Activated B cell treated with CpG ODN at 0.5 μM for 24 hours (primary cell): ENCODE data around the gene IGFBP4. TPM values are rescaled to one million over a fixed set of nuclear protein-coding genes. Genes with fewer than 3 reads are reported as not detected.
A peak's percentile ranks its signal among the peaks of the same experiment; 100 is the strongest.

Source experiments
- ATAC-seq: fragments of 200-7000 bp; cut with Tn5 transposase; one replicate; pipeline ENCODE4 v1.10.0; 2021; ENCODE audit warnings: low read depth, mild to moderate bottlenecking, moderate library complexity
- CTCF ChIA-PET: fragments of 350-600 bp; sonication (Branson Sonifier 250); formaldehyde crosslinking; loops from one replicate; lab custom pipeline; 2021; ENCODE audit warnings: antibody characterized with exemption; lab: Charles Lee
- POLR2A ChIA-PET: fragments of 350-600 bp; sonication (Branson Sonifier 250); formaldehyde crosslinking; loops from one replicate; lab custom pipeline; 2021; ENCODE audit warnings: antibody characterized with exemption; lab: Charles Lee
- DNase-seq: peaks from one replicate; pipeline ENCODE4 v3.0.0; 2022
- H3K27ac Mint-ChIP-seq: one replicate; pipeline ENCODE4 v1.8.0; 2020; ENCODE audit warnings: mixed read lengths
- H3K27me3 Mint-ChIP-seq: one replicate; pipeline ENCODE4 v1.8.0; 2021; ENCODE audit warnings: mixed read lengths
- H3K36me3 Mint-ChIP-seq: one replicate; pipeline ENCODE4 v1.8.0; 2021; ENCODE audit warnings: low read depth, mixed read lengths
- H3K4me1 Mint-ChIP-seq: one replicate; pipeline ENCODE4 v1.8.0; 2021; ENCODE audit warnings: mixed read lengths
- H3K4me3 Mint-ChIP-seq: one replicate; pipeline ENCODE4 v1.8.0; 2020; ENCODE audit warnings: mild to moderate bottlenecking, mixed read lengths
- H3K9me3 Mint-ChIP-seq: one replicate; pipeline ENCODE4 v1.8.0; 2020; ENCODE audit warnings: mixed read lengths
- CTCF ChIP-seq: fragments of 200-600 bp; IDR thresholded peaks from one replicate; pipeline ENCODE4 v1.8.0; 2022; ENCODE audit warnings: antibody characterized with exemption, mild to moderate bottlenecking
- intact Hi-C: fragments of 100-400 bp; cut with micrococcal nuclease; formaldehyde crosslinking; loops from one replicate; pipeline ENCODE4 v1.15.1; 2024
- total RNA-seq: library from RNA; stranded (reverse); gene quantifications from 2 replicates; pipeline ENCODE4 v1.2.3, GENCODE V29; 2022

IGFBP4 gene
- total RNA-seq, 1 donor from 2014 or later = 18.0 TPM

- no peak for ATAC-seq
- DNase-seq = no peak
- Mint-ChIP-seq H3K27ac (no peak overlapping the region), H3K36me3 (no peaks in the 10 kb centered on the region), H3K9me3 (no peaks in the 10 kb centered on the region), H3K4me3 (no peak overlapping the region), H3K4me1 (no peaks in the 10 kb centered on the region), H3K27me3 (no peaks in the 10 kb centered on the region)
- no peak for TF ChIP-seq CTCF
- ChIA-PET CTCF (no interaction called here), POLR2A (no interaction called here)
- intact Hi-C loops = no loop called here
These were observed 12.7 kb upstream of the IGFBP4 start for GRCh38 chr17:40430272-40431230.

GRCh38 chr17:40431231-40431602, 12.0 kb upstream of the IGFBP4 start:
- CTCF ChIA-PET = no interaction called here
- intact Hi-C loops = no loop called here
- Mint-ChIP-seq H3K27ac (no peak overlapping the region), H3K4me1 (no peaks in the 10 kb centered on the region), H3K27me3 (no peaks in the 10 kb centered on the region), H3K4me3 (no peak overlapping the region), H3K9me3 (no peaks in the 10 kb centered on the region), H3K36me3 (no peaks in the 10 kb centered on the region)
- ATAC-seq (no peak), DNase-seq (no peak)
- no peak for TF ChIP-seq CTCF
- POLR2A ChIA-PET = no interaction called here

- Mint-ChIP-seq H3K4me1 (no peaks in the 10 kb centered on the region), H3K4me3 (no peak overlapping the region), H3K27me3 (no peaks in the 10 kb centered on the region), H3K27ac (no peak overlapping the region), H3K36me3 (no peaks in the 10 kb centered on the region), H3K9me3 (no peaks in the 10 kb centered on the region)
- DNase-seq (no peak), ATAC-seq (no peak)
- POLR2A ChIA-PET = no interaction called here
- intact Hi-C loops = no loop called here
- TF ChIP-seq CTCF = no peak
- CTCF ChIA-PET = no interaction called here
These were observed 10.3 kb upstream of the IGFBP4 start for GRCh38 chr17:40432864-40433528.

GRCh38 chr17:40433551-40434415, 9.5 kb upstream of the IGFBP4 start:
- ATAC-seq (peak; percentile 37), DNase-seq (no peak)
- H3K27ac Mint-ChIP-seq = no peak overlapping the region
- no peaks in the 10 kb centered on the region for H3K36me3 Mint-ChIP-seq
- no peak overlapping the region for H3K4me3 Mint-ChIP-seq
- no peaks in the 10 kb centered on the region for H3K4me1 Mint-ChIP-seq
- POLR2A ChIA-PET = interaction anchor here (0.5 kb wide), 1 partner anchor 12 kb away, joined by 3 read pairs; no protein-coding TSS in a partner anchor
- intact Hi-C loops = no loop called here
- no peak for TF ChIP-seq CTCF
- H3K9me3 Mint-ChIP-seq = no peaks in the 10 kb centered on the region
- CTCF ChIA-PET = no interaction called here
- no peaks in the 10 kb centered on the region for H3K27me3 Mint-ChIP-seq
